Subcutaneous abdominal adipose tissue (tissue), 5 donors: ENCODE measurements around the gene PELI2.

Experiments used
- H3K27ac ChIP-seq: one replicate; pipeline ENCODE4 v1.7.0; 2013; ENCODE audit warnings: low read depth, mild to moderate bottlenecking, inconsistent platforms, low read length, moderate library complexity
- H3K27me3 ChIP-seq, 5 donors: one replicate each; pipeline ENCODE4 v1.7.0; 2013; ENCODE audit warnings: low read length in 5 of 5, inconsistent platforms in 1 of 5; ENCODE audit not compliant: control insufficient read depth in 5 of 5, insufficient read depth in 4 of 5
- H3K36me3 ChIP-seq, 5 donors: one replicate each; pipeline ENCODE4 v1.7.0; 2013; ENCODE audit warnings: low read length in 5 of 5; ENCODE audit not compliant: control insufficient read depth in 5 of 5, insufficient read depth in 5 of 5
- H3K4me1 ChIP-seq, 5 donors: one replicate each; pipeline ENCODE4 v1.7.0; 2013; ENCODE audit warnings: low read length in 5 of 5, mild to moderate bottlenecking in 3 of 5, moderate library complexity in 1 of 5; ENCODE audit not compliant: control insufficient read depth in 5 of 5, insufficient read depth in 5 of 5
- H3K4me3 ChIP-seq, 5 donors: one replicate each; pipeline ENCODE4 v1.7.0; 2013; ENCODE audit warnings: low read length in 5 of 5, low read depth in 1 of 5
- H3K9ac ChIP-seq, 5 donors: one replicate each; pipeline ENCODE4 v1.7.0; 2013; ENCODE audit warnings: low read length in 5 of 5, mild to moderate bottlenecking in 4 of 5, moderate library complexity in 3 of 5
- H3K9me3 ChIP-seq, 5 donors: one replicate each; pipeline ENCODE4 v1.7.0; 2013; ENCODE audit warnings: low read length in 5 of 5; ENCODE audit not compliant: control insufficient read depth in 5 of 5
- donor health status: healthy.
- donor health status: healthy.
- donor health status: healthy.
- donor health status: healthy.
- donor health status: healthy.

The PELI2 gene

DNA sequence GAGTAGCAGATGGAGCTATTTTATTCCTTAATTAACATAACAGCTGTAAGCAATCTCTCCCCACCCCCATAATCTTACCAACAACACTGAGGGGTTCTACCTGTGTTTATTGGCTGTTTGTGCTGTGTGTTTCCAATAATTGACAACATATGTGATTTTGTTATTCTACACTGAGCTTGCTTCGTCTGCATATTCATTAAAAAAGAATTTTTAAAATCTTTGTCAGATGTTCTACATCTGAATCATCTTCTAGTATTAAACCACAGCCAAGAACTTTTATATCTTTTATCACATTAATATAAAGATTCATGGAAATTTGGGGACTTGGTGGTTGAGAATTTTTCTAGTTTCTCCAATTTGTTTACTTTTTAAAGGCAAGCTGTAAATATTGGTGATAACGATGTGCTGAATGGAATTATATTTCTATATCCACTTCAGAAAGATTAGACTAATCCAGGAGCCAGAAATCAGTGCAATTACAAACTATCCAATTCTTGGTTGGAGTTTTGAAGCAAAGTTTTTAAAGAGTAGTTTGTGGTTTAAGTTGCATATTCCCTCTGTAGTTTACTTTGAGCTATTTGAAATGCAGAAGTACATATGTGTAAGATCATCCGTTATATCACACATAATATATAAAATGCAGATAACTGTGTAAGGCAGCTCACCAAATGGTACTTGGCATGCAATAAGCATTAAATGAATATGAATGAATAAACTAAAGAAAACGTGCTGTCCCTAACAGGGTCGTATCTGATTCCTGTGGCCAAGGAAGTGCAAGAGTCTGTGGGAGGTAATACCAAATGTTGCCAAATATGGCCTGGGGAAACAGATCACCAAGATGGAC is 206.9 kb downstream of the PELI2 start:
- Histone ChIP-seq H3K27ac (no peak overlapping the region), H3K4me3 (no peak overlapping the region), H3K27me3 (no peaks in the 10 kb centered on the region), H3K36me3 (no peaks in the 10 kb centered on the region), H3K9ac (no peak overlapping the region), H3K4me1 (no peaks in the 10 kb centered on the region), H3K9me3 (no peaks in the 10 kb centered on the region)

GRCh38 chr14:56328021-56328420 is 209.8 kb downstream of the PELI2 start:
- H3K4me1 ChIP-seq = peaks cover 0 to 1% (median 0%) of the 10 kb centered on the region in 5 donors
- H3K9me3 ChIP-seq = no peaks in the 10 kb centered on the region
- no peaks in the 10 kb centered on the region for H3K27me3 ChIP-seq
- no peak overlapping the region for H3K27ac ChIP-seq
- H3K9ac ChIP-seq = no peak overlapping the region
- H3K4me3 ChIP-seq = no peak overlapping the region
- no peaks in the 10 kb centered on the region for H3K36me3 ChIP-seq

DNA sequence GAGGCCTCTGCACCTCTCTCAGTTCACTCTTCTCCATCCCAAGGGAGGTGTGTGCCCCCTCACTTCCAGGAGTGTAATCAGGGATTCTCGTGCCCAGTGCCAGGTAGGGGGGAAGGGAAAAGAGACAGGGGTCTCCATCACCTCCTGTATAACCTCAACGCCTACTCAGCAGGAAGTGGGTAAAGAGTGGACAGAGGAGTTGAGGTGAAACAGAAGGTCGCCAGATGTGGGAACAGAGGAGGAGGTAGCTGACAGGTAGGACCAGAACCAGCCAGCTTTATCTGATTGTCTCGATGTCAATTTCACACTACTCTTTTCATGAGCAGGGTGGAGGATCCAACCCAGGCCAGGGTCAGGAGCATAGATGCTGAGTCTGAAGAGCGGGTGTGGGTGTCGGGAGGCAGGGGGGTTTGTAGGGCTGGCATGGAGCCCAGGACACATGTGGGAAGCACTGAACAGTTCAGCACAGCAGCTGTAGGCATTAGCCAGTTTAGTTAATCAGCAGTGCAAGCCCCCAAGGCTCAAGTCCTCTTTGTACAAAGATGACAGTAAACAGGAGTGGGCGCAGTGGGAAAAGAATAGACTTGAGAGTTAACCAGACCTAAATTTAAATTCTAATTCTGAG is 213.5 kb downstream of the PELI2 start:
- Histone ChIP-seq H3K27ac (no peak overlapping the region), H3K9ac (no peak overlapping the region), H3K4me1 (peaks cover 0 to 10% (median 3%) of the 10 kb centered on the region in 5 donors), H3K9me3 (no peaks in the 10 kb centered on the region), H3K4me3 (no peak overlapping the region), H3K27me3 (no peaks in the 10 kb centered on the region), H3K36me3 (no peaks in the 10 kb centered on the region)

DNA sequence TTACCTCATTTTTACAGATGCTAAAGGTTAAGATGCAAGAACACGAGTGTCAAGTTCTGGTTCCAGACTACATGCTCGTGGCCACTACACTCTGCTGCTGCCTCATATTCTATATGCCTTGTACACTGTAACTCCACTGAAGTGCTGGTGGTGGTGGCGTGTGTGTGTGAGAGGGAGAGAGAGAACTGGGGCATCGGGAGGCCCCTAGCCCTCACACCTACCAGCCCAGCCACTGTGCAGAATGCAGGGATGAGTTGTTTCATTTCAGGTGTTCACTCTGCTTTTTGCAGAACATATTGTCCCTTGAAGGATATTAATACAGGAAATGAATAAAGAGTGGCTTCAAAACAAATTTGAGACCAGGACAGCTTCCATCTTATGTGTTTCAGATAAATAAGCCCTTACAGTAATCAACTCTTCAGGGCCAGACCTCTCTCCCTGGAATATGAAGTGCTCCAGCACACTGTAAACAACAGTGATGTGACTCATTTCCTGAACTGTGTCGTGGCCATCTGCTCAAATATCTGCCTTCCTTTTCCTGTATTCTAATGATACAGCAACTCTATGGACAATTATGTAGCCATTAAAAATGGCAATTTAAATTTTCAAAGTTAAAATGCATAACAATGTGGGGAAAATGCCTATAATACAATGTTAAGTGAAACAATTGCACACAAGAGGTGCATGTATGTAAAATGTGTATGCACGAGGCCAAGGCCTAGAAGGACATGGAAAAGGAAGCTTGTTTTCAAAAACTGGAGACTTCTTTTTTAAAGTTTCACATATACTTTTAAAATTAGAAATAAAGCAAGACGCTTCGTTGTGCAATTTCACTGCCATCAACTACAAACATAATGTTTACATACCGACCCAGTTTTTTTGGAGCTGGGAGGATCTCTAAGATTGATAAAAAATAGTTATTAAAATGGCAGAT is 215.4 kb downstream of the PELI2 start:
- H3K4me3 ChIP-seq = no peak overlapping the region
- H3K4me1 ChIP-seq = peaks cover 0 to 21% (median 3%) of the 10 kb centered on the region in 5 donors
- H3K36me3 ChIP-seq = no peaks in the 10 kb centered on the region
- no peak overlapping the region for H3K9ac ChIP-seq
- H3K9me3 ChIP-seq = no peaks in the 10 kb centered on the region
- no peak overlapping the region for H3K27ac ChIP-seq
- no peaks in the 10 kb centered on the region for H3K27me3 ChIP-seq

DNA sequence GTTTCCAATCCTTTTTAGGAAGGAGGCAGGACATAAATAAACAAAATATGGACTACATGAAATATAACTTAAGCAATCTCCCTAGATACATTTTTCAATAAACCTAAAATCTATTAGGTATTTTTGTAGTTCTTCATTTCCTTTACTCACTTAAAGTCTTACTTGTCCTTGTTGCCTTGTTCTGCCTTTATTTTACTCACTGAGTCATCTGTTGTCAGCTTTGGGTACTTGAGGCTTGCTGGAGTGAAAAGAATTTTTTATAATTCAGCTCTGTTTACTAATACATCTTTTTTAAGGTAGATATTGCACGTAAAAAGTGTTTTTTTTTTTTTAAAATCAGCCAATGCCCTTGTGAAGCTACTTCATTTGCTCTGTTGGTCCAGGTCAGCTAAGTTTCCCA is 216.2 kb downstream of the PELI2 start:
- no peaks in the 10 kb centered on the region for H3K9me3 ChIP-seq
- H3K27me3 ChIP-seq = no peaks in the 10 kb centered on the region
- H3K27ac ChIP-seq = no peak overlapping the region
- H3K4me3 ChIP-seq = no peak overlapping the region
- peaks cover 0 to 23% (median 3%) of the 10 kb centered on the region in 5 donors for H3K4me1 ChIP-seq
- no peaks in the 10 kb centered on the region for H3K36me3 ChIP-seq
- H3K9ac ChIP-seq = no peak overlapping the region

DNA sequence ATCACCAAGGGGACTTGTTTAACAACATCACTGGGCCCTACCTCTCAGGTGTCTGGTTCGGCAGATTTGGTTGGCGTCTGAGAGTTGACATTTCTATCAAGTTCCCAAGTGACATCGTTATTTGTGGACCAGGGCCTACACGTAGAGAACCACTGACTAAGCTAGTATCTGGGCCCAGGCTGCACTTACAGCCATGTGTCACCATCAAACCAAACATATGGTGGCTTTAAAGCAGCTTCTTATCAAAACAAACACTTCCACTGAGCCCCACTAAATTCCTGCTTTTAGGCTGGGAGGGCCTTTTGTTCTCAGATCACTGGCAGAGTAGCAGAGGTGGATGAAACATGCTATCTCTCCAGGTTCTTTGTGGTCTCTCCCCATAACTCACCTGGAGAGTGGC is 220.5 kb downstream of the PELI2 start:
- H3K36me3 ChIP-seq = no peaks in the 10 kb centered on the region
- H3K9me3 ChIP-seq = no peaks in the 10 kb centered on the region
- no peak overlapping the region for H3K4me3 ChIP-seq
- peaks cover 9 to 42% (median 34%) of the 10 kb centered on the region in 5 donors for H3K4me1 ChIP-seq
- no peaks in the 10 kb centered on the region for H3K27me3 ChIP-seq
- no peak overlapping the region for H3K27ac ChIP-seq
- H3K9ac ChIP-seq = no peak overlapping the region

DNA sequence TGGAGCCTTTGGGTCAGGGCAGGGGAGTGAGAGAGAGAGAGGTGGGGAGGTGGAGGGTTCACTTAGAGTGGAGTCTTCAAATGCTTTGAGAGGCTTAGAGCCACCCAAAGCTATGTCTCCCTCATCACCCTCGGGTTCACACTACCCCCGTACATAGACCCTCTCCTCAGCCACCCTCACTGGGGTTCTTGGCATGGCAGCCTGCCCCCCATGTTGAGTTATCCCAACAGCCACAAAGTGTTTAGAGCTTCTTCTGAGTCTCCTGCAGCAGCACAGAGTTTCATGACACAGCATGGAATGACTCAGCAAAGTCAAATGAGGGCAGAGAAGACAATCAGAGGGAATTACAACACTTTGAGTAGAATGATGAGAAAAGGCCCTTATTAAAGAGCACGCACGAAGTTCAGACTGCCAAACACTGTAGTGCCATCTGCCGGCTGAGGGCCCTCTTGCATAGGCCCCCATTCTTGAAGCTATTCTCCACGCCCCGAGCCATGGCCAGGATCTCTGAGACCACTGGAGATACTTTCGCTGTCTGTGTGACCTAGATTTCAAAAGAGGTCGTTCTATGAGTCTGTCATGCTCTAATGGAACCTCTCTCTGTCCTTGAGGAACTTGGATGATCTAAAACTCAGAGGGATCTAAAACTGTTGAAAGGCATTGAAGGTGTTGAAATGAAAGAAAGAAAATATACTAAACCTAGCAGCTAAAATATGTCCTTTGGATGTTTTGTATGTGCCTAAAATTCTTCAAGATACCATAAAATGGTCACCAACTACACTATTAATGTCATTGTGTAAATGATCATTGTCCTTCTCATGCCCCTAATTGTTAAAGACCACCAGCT is 221.9 kb downstream of the PELI2 start:
- H3K27ac ChIP-seq = no peak overlapping the region

DNA sequence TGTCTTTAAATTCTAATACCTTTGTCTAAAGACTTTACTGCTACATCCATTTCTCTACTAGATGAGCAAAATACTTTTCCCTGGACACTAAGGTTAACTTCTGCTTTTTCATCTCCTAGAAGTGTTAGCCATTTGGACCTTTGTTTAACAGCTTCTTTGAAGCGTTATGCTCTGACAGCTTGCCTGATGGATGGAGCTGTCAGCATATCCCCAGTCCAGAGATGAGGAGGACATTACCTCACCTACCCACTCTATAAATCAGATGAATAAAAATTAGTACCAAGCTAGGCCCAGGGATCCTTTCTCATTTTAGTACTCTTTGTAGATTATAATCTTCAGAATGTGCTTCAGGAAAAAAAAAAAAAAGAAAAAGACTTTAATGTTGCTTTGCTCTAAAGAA is 222.7 kb downstream of the PELI2 start:
- peaks cover 9 to 39% (median 32%) of the 10 kb centered on the region in 5 donors for H3K4me1 ChIP-seq
- no peak overlapping the region for H3K9ac ChIP-seq
- no peaks in the 10 kb centered on the region for H3K9me3 ChIP-seq
- H3K36me3 ChIP-seq = no peaks in the 10 kb centered on the region
- H3K27ac ChIP-seq = no peak overlapping the region
- no peaks in the 10 kb centered on the region for H3K27me3 ChIP-seq
- H3K4me3 ChIP-seq = no peak overlapping the region

More for the DNA sequence above, 221.9 kb downstream of the PELI2 start:
- Histone ChIP-seq H3K27me3 (no peaks in the 10 kb centered on the region), H3K9me3 (no peaks in the 10 kb centered on the region), H3K9ac (peak overlapping the region in 2 of 5 donors; percentile 18 to 27), H3K4me1 (peaks cover 9 to 39% (median 32%) of the 10 kb centered on the region in 5 donors), H3K36me3 (no peaks in the 10 kb centered on the region), H3K4me3 (no peak overlapping the region)

DNA sequence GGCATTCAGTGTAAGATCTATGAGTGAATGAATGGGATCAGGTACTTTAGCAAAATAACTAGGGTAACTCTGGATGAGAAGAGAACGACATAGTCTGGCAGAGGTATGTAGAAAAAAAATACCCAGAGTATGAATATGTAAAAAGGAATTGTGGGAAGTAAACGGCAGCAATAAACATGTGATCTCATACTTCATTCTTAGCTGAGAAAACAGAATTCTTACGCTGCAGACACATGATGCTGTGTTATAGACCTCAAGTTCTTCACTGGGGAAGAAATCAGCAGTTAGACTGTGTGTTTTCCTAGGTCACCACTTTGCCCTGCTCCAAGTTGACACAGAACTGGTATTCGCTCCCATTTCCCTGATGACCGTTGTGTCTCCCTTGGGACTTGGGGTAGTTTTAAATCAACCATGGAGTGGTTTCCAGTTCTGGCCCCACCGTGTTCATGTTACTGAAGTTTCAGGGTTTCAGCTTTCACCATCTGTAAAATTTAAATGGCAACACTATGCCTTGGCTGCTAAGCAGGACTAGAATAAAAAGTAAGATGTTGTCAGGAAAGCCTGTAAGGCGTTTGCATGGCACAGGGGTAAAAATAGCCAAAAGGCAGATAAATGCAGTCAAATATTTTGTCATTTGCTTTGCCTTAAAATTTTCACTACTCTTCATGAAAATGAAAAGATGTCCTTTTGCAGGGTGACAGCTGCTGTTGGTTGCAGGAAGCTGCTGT is 223.7 kb downstream of the PELI2 start:
- Histone ChIP-seq H3K4me1 (peaks cover 9 to 39% (median 32%) of the 10 kb centered on the region in 5 donors), H3K27ac (peak overlapping the region; percentile 11), H3K36me3 (no peaks in the 10 kb centered on the region), H3K9me3 (no peaks in the 10 kb centered on the region), H3K9ac (no peak overlapping the region), H3K4me3 (no peak overlapping the region), H3K27me3 (no peaks in the 10 kb centered on the region)
